ENCODE measurements around the gene CCR7.
"Not testable (repeated sequence)": the region's sequence is repeated elsewhere in the genome, so short reads cannot be mapped to it uniquely, and the experiment has no call there.

DNA sequence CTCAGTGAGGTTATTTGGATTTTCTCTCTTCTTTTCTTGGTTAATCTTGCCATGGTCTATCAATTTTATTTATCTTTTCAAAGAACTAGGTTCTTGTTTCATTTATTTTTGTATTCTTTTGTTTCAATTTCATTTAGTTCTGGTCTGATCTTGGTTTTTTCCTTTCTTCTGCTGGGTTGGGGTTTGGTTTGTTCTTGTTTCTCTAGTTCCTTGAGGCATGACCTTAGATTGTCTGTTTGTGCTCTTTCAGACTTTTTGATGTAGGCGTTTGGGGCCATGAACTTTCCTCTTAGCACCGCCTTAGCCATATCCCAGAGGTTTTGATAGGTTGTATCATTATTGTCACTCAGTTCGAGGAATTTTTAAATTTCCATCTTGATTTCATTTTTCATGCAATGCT lies 21.0 kb upstream of the CCR7 start:
- TF ChIP-seq, protein P1, sequence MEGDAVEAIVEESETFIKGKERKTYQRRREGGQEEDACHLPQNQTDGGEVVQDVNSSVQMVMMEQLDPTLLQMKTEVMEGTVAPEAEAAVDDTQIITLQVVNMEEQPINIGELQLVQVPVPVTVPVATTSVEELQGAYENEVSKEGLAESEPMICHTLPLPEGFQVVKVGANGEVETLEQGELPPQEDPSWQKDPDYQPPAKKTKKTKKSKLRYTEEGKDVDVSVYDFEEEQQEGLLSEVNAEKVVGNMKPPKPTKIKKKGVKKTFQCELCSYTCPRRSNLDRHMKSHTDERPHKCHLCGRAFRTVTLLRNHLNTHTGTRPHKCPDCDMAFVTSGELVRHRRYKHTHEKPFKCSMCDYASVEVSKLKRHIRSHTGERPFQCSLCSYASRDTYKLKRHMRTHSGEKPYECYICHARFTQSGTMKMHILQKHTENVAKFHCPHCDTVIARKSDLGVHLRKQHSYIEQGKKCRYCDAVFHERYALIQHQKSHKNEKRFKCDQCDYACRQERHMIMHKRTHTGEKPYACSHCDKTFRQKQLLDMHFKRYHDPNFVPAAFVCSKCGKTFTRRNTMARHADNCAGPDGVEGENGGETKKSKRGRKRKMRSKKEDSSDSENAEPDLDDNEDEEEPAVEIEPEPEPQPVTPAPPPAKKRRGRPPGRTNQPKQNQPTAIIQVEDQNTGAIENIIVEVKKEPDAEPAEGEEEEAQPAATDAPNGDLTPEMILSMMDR (IDR thresholded peaks at IDR 0.05; ENCODE audit: insufficient read depth, low read length) = not testable (repeated sequence)
- TF ChIP-seq, protein P2, sequence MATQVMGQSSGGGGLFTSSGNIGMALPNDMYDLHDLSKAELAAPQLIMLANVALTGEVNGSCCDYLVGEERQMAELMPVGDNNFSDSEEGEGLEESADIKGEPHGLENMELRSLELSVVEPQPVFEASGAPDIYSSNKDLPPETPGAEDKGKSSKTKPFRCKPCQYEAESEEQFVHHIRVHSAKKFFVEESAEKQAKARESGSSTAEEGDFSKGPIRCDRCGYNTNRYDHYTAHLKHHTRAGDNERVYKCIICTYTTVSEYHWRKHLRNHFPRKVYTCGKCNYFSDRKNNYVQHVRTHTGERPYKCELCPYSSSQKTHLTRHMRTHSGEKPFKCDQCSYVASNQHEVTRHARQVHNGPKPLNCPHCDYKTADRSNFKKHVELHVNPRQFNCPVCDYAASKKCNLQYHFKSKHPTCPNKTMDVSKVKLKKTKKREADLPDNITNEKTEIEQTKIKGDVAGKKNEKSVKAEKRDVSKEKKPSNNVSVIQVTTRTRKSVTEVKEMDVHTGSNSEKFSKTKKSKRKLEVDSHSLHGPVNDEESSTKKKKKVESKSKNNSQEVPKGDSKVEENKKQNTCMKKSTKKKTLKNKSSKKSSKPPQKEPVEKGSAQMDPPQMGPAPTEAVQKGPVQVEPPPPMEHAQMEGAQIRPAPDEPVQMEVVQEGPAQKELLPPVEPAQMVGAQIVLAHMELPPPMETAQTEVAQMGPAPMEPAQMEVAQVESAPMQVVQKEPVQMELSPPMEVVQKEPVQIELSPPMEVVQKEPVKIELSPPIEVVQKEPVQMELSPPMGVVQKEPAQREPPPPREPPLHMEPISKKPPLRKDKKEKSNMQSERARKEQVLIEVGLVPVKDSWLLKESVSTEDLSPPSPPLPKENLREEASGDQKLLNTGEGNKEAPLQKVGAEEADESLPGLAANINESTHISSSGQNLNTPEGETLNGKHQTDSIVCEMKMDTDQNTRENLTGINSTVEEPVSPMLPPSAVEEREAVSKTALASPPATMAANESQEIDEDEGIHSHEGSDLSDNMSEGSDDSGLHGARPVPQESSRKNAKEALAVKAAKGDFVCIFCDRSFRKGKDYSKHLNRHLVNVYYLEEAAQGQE (IDR thresholded peaks at IDR 0.05; ENCODE audit: insufficient replicate concordance, low read depth) = not testable (repeated sequence)
- not testable (repeated sequence) for TF ChIP-seq SPI1 (IDR thresholded peaks at IDR 0.05; ENCODE audit: borderline replicate concordance, low read depth); GABPA (IDR thresholded peaks at IDR 0.05; ENCODE audit: low read depth)

All from HL-60 (cell line).